BE2C (cell line): ENCODE measurements around the gene PPP1R3C.

ENCODE experiments used
- DNase-seq: peaks from one replicate; pipeline ENCODE4 v3.0.0-alpha.2; 2020
- H3K27me3 ChIP-seq: fragments of 250-450 bp; sonication (Bioruptor Pico); 2 replicates; pipeline ENCODE4 v1.5.1; 2020; ENCODE audit warnings: mild to moderate bottlenecking
- H3K36me3 ChIP-seq: fragments of 250-450 bp; sonication (Bioruptor Pico); 2 replicates; pipeline ENCODE4 v1.5.1; 2020; ENCODE audit warnings: mild to moderate bottlenecking
- H3K4me1 ChIP-seq: fragments of 250-450 bp; sonication (Bioruptor Pico); 2 replicates; pipeline ENCODE4 v1.5.1; 2020
- H3K4me3 ChIP-seq: 2 replicates; pipeline ENCODE4 v1.5.1; 2011; ENCODE audit warnings: low read depth, low read length
- H3K9me3 ChIP-seq: fragments of 250-450 bp; sonication (Bioruptor Pico); 2 replicates; pipeline ENCODE4 v1.5.1; 2020
- TF ChIP-seq, protein P1 (sequence below): IDR thresholded peaks from 2 replicates; pipeline ENCODE4 v1.5.1; 2012; ENCODE audit warnings: mild to moderate bottlenecking, low read depth, low read length

Gene PPP1R3C

DNA sequence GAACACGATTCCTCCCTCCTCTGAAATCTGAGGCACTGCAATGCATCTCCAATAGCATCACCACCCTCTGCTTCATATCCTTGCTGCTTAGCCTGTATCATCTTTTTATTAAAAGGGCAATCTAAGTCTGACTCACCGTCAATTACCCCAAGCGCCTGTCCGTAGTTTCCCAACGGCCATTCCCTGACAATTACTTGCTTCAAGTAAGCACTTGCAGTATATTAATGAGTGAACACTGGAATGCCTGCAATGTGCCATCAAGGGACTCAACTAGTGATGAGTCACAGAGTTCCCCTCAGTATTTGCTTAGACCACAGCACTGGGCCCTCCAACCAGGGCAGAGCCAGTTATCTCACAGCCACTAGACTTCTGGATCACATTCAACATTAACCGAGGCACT, 19.5 kb upstream of the PPP1R3C start:
- Histone ChIP-seq H3K36me3 (no peaks in the 10 kb centered on the region), H3K27me3 (no peaks in the 10 kb centered on the region), H3K4me3 (no peak overlapping the region), H3K4me1 (no peaks in the 10 kb centered on the region), H3K9me3 (no peaks in the 10 kb centered on the region)
- no peak for DNase-seq
- TF ChIP-seq, protein P1, sequence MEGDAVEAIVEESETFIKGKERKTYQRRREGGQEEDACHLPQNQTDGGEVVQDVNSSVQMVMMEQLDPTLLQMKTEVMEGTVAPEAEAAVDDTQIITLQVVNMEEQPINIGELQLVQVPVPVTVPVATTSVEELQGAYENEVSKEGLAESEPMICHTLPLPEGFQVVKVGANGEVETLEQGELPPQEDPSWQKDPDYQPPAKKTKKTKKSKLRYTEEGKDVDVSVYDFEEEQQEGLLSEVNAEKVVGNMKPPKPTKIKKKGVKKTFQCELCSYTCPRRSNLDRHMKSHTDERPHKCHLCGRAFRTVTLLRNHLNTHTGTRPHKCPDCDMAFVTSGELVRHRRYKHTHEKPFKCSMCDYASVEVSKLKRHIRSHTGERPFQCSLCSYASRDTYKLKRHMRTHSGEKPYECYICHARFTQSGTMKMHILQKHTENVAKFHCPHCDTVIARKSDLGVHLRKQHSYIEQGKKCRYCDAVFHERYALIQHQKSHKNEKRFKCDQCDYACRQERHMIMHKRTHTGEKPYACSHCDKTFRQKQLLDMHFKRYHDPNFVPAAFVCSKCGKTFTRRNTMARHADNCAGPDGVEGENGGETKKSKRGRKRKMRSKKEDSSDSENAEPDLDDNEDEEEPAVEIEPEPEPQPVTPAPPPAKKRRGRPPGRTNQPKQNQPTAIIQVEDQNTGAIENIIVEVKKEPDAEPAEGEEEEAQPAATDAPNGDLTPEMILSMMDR = no peak

DNA sequence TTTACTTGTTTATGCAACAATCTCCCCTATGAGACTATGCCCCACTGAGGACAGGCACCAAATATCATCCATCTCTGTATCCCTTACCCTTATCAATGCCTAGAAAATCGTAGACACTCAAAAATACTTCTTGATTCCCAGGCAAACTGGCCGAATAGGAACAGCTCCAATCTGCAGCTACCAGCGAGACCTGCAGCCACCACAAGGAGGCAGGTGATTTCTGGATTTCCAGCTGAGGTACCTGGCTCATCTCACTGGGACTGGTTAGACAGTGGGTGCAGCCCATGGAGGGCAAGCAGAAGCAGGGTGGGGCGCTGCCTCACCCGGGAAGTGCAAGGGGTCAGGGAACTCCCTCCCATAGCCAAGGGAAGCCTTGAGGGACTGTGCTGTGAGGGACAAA, 10.8 kb upstream of the PPP1R3C start:
- TF ChIP-seq, protein P1 = peak; percentile 40
- no peaks in the 10 kb centered on the region for H3K9me3 ChIP-seq
- peak; percentile 13 for DNase-seq

DNA sequence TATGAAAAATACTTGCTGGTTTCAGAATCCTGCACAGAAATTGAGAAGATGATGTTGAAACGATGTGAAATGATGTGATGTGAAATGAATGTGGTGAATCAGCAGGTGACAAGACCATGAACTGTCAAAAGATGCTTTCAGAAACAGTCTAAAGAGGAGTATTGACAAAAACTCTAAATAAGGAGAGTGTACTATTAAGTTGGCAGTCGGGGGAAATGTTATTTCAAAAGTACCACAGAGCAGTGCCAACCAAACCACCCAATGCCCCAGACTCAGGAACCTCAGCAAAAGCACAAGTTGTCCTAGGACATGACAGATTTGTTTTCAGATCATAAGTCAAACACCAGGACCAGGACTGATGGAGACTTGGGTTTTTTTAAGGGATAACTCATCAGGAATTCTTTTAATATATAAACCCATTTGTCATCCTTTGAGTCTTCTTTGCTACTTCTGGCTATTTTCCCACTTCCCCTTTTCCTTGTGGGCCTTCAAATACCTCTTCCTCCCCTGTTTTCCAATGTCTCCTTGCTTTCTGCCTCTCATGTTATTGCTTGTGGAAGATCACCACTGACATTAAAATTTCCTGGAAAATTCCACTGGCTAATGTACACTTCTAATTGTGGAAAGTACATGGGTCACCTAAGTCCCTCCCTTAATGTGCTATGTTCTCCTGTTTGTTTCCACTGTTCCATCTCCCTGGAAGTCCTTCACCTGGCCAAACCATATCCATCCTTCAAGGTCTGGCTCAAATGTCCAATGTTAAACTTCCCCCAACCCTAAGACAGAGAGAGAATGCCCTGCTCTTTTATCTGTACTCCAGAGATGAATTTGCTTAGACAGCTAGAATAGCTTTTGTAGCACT, 10.2 kb upstream of the PPP1R3C start:
- TF ChIP-seq, protein P1 = no peak
- Histone ChIP-seq H3K4me3 (no peak overlapping the region), H3K4me1 (no peaks in the 10 kb centered on the region), H3K9me3 (no peaks in the 10 kb centered on the region), H3K36me3 (no peaks in the 10 kb centered on the region), H3K27me3 (no peaks in the 10 kb centered on the region)
- no peak for DNase-seq

More for the DNA sequence above, 10.8 kb upstream of the PPP1R3C start:
- Histone ChIP-seq H3K27me3 (no peaks in the 10 kb centered on the region), H3K4me1 (no peaks in the 10 kb centered on the region), H3K4me3 (no peak overlapping the region), H3K36me3 (no peaks in the 10 kb centered on the region)

DNA sequence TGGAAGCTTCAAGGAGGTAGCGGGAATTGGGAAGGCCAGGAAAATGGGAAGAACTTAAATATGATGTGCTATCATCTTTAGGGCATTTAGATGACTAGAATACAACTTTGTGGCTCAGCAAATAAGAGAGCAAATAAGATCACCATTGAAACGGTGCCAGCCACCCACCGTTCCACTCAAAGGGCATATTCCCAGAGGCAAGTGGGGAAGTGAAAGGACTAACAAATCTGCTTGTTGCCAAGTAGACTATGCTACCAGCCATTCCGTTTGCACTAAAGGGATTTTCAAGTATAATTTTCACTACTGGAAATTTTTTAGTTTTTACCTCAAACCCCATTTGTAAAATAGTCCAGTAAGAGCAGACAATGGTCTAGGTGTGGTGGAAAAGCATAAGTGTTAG, 4.0 kb upstream of the PPP1R3C start:
- TF ChIP-seq, protein P1 = no peak
- Histone ChIP-seq H3K27me3 (no peaks in the 10 kb centered on the region), H3K9me3 (no peaks in the 10 kb centered on the region), H3K36me3 (no peaks in the 10 kb centered on the region), H3K4me1 (peaks cover 5% of the 10 kb centered on the region), H3K4me3 (no peak overlapping the region)
- DNase-seq = no peak

DNA sequence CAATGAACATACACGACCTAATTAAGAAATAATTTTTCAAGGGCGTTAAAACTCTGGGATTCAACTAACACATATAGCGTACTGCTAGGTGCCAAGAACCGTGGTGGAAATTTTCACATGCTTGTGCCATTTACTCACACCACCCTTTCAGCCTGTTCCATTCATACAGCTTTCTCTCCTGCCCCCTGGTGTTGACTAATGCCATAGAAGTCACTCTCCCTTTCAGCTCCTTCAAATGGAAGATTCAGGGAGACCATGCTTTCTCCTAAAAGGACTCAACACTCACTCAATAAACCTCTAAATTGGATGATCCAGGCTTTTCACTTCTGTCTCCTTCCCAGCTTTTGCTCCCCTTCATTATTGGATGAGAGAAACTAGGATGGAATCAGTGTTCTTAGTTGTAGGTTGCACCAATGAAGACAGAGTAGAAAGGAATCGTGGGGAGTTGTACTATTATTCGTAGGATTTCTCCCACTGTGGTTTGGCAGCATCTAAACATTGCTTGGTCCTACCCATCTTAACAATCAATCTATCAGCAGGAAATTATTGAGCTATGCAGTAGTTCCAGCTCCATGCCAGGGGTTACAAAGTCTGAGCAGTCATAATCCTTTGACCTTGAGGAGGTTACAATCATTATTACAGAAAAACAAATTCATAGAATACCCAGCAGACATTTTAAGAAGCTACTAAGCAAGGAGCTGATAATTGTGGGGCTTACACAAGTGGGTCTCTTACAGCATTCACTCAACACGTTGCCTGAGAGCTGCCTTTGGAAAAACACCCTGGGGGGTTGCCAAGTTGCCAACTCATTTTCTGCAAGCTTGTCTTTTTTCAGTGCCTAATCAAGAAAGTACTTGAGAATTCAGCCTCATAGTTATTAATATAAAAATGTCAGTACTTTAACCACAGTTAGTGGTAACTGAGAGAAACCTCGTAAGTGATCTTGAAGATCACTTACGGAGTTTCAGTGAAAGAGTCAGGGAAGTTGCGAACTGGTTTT, 2.8 kb upstream of the PPP1R3C start:
- H3K4me1 ChIP-seq = peaks cover 5% of the 10 kb centered on the region
- no peaks in the 10 kb centered on the region for H3K9me3 ChIP-seq
- H3K36me3 ChIP-seq = no peaks in the 10 kb centered on the region; the same call in 1 of the 2 replicates
- no peaks in the 10 kb centered on the region for H3K27me3 ChIP-seq
- H3K4me3 ChIP-seq = no peak overlapping the region
- TF ChIP-seq, protein P1 = peak; percentile 92
- DNase-seq = peak; percentile 73
